ENCODE measurements around the gene KRT85. TPM values are rescaled to one million over a fixed set of nuclear protein-coding genes. Genes with fewer than 3 reads are reported as not detected.

KRT85 gene
- total and polyA plus RNA-seq, 2 donors = 0.24 to 0.59 TPM

DNA sequence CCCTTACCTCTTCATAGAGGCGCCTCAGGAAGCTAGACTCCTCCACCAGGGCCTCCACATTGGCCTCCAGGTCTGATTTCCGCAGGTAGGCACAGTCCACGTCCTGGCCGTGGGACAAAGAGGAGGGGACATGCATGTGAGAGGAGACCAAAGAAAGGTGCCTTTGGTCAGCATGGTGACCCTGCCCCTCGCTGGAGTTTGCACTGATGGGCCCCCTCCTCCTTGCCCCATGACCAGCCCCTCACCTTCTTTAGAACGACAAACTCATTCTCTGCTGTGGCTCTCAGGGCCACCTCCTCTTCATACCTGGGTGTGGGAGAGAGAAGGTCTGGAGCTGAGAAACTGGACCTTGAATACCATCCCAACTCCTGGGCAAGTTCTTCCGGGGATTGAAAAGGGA lies 3.2 kb downstream of the KRT85 start:
- no peaks in the 10 kb centered on the region for H3K36me3 ChIP-seq (ENCODE audit: control insufficient read depth in 2 of 2, insufficient read depth in 2 of 2, low read length in 1 of 2)
- H3K9me3 ChIP-seq (ENCODE audit: control insufficient read depth in 2 of 2, insufficient read depth in 1 of 2, low read length in 1 of 2) = no peaks in the 10 kb centered on the region
- WGBS = 95% methylated on average over 7 of the region's 7 CpGs
- peaks cover 0 to 12% of the 10 kb centered on the region in 2 donors for H3K4me1 ChIP-seq (ENCODE audit: control insufficient read depth in 2 of 2, insufficient read depth in 2 of 2, low read length in 2 of 2)
- H3K27me3 ChIP-seq (ENCODE audit: control insufficient read depth in 2 of 2, insufficient read depth in 1 of 2, low read length in 1 of 2) = peaks cover 0 to 16% of the 10 kb centered on the region in 2 donors
- no peak for DNase-seq (ENCODE audit: low read depth in 6 of 9, low spot score in 9 of 9)
- H3K4me3 ChIP-seq (ENCODE audit: low read length in 2 of 2) = no peak overlapping the region
- H3K27ac ChIP-seq (ENCODE audit: low read depth in 1 of 2, low read length in 1 of 2) = no peak overlapping the region

DNA sequence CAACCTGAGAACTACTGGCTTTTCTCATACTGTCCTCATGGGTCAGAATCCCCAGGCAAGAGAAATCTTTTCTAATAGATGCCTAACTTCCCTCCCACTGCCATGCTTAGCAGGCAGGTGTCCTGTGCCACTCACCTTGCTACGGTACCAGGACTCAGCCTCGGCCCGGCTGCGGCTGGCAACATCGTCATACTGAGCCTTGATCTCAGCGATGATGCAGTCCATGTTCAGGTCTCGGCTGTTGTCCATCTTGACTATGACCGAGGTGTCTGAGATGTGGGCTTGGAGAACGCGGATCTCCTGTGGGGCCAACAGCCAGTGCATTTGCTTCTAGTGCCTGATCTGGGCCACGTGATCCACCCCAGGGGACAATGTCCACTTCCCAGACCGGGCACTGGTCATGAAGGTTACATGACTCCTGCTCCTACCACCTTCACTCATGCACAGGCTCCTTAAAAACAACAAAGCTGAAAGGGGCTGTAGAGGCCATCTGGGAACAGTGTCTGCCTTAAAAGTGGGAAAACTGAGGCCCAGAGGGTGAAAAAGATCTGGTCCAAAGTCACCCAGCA lies 4.1 kb downstream of the KRT85 start:
- Histone ChIP-seq H3K4me1 (ENCODE audit: control insufficient read depth in 2 of 2, insufficient read depth in 2 of 2, low read length in 2 of 2) (peaks cover 0 to 21% of the 10 kb centered on the region in 2 donors), H3K27me3 (ENCODE audit: control insufficient read depth in 2 of 2, insufficient read depth in 1 of 2, low read length in 1 of 2) (peaks cover 0 to 11% of the 10 kb centered on the region in 2 donors), H3K9me3 (ENCODE audit: control insufficient read depth in 2 of 2, insufficient read depth in 1 of 2, low read length in 1 of 2) (no peaks in the 10 kb centered on the region), H3K4me3 (ENCODE audit: low read length in 2 of 2) (no peak overlapping the region), H3K27ac (ENCODE audit: low read depth in 1 of 2, low read length in 1 of 2) (no peak overlapping the region), H3K36me3 (ENCODE audit: control insufficient read depth in 2 of 2, insufficient read depth in 2 of 2, low read length in 1 of 2) (no peaks in the 10 kb centered on the region)
- no peak for DNase-seq (ENCODE audit: low read depth in 6 of 9, low spot score in 9 of 9)
- WGBS = 96% methylated on average over 12 of the region's 12 CpGs

DNA sequence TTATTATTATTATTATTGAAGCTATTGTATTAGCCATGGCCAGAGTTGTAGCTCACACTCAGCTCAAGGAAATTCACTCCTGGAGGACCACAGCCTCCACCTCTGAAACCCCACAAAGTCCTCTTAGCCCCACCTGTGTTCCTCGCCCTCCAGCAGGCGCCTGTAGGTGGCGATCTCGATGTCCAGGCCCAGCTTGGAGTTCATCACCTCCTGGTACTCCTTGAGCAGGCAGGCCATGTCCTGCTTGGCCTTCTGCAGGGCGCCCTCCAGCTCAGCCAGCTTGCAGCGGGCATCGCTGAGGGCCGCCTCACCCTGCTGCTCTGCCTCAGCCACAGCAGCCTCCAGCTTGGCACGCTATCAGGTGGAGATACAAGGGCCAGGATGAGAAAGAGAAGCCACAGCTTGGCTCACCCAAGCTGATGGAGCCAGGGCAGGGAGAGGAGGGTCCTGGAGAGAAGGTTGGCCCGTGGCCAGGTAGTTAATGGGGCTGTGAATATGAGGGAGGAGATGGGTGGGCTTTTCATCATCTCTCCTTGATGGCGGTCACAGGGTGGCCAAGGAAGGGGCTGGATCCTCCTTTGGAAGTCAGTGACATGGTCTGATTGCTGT lies 5.1 kb downstream of the KRT85 start:
- no peak for DNase-seq (ENCODE audit: low read depth in 6 of 9, low spot score in 9 of 9)
- H3K4me1 ChIP-seq (ENCODE audit: control insufficient read depth in 2 of 2, insufficient read depth in 2 of 2, low read length in 2 of 2) = peaks cover 0 to 22% of the 10 kb centered on the region in 2 donors
- H3K9me3 ChIP-seq (ENCODE audit: control insufficient read depth in 2 of 2, insufficient read depth in 1 of 2, low read length in 1 of 2) = no peaks in the 10 kb centered on the region
- H3K27ac ChIP-seq (ENCODE audit: low read depth in 1 of 2, low read length in 1 of 2) = no peak overlapping the region
- no peaks in the 10 kb centered on the region for H3K36me3 ChIP-seq (ENCODE audit: control insufficient read depth in 2 of 2, insufficient read depth in 2 of 2, low read length in 1 of 2)
- WGBS = 94% methylated on average over 11 of the region's 11 CpGs
- H3K4me3 ChIP-seq (ENCODE audit: low read length in 2 of 2) = no peak overlapping the region
- H3K27me3 ChIP-seq (ENCODE audit: control insufficient read depth in 2 of 2, insufficient read depth in 1 of 2, low read length in 1 of 2) = peaks cover 0 to 7% of the 10 kb centered on the region in 2 donors

DNA sequence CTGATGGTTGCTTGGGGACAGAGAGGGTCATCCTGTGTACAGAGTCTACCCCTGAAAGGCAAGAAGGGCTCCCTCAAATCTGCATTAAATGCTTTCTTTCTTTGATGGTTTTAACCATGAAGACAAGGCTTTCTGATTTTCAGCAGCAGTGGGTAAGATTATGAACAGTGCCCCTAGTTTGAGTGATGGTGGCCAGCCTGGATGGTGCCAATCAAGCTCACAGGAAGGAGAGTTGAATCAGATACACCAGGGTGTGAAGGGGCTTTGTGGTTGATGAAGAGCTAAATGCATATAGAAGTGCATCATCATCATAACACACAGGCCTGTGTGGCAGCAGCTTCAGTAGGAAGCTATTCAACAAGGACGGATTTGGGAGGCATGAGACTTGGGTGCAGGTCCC lies 5.7 kb downstream of the KRT85 start:
- H3K27ac ChIP-seq (ENCODE audit: low read depth in 1 of 2, low read length in 1 of 2) = no peak overlapping the region
- no peaks in the 10 kb centered on the region for H3K9me3 ChIP-seq (ENCODE audit: control insufficient read depth in 2 of 2, insufficient read depth in 1 of 2, low read length in 1 of 2)
- H3K4me3 ChIP-seq (ENCODE audit: low read length in 2 of 2) = no peak overlapping the region
- WGBS = 95% methylated on average over 1 of the region's 1 CpG
- H3K27me3 ChIP-seq (ENCODE audit: control insufficient read depth in 2 of 2, insufficient read depth in 1 of 2, low read length in 1 of 2) = peaks cover 0 to 2% of the 10 kb centered on the region in 2 donors
- H3K4me1 ChIP-seq (ENCODE audit: control insufficient read depth in 2 of 2, insufficient read depth in 2 of 2, low read length in 2 of 2) = peaks cover 0 to 22% of the 10 kb centered on the region in 2 donors
- no peak for DNase-seq (ENCODE audit: low read depth in 6 of 9, low spot score in 9 of 9)
- H3K36me3 ChIP-seq (ENCODE audit: control insufficient read depth in 2 of 2, insufficient read depth in 2 of 2, low read length in 1 of 2) = no peaks in the 10 kb centered on the region

DNA sequence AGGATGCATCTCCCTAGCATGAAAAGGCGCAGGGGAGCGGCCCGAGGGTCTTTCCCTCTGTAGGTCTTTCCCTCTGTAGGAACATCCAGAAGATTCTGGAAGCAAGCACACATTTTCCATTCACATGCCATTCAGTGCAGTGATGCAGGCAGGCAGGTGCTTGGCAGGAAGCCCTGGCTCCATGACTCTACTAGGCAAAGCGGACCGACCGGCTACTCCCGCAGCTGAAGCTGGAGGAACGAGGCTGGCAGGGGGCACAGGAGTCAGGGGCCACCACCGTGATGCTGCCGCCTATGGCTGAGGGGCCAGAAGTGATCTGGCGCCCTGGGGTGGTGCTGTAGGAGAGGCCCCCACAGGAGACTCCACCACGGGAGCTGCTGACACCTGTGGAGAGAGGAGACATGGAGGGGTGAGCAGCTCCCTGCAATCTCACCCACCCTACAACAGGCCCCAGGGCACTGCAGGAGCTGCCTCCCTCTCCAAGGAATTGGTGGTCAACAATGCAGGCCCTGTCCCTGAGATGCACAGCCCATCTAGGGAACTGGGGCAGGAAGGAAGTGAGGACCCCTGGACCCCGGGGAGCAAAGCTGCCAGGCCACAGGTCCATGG lies 6.5 kb downstream of the KRT85 start:
- no peak overlapping the region for H3K4me3 ChIP-seq (ENCODE audit: low read length in 2 of 2)

DNA sequence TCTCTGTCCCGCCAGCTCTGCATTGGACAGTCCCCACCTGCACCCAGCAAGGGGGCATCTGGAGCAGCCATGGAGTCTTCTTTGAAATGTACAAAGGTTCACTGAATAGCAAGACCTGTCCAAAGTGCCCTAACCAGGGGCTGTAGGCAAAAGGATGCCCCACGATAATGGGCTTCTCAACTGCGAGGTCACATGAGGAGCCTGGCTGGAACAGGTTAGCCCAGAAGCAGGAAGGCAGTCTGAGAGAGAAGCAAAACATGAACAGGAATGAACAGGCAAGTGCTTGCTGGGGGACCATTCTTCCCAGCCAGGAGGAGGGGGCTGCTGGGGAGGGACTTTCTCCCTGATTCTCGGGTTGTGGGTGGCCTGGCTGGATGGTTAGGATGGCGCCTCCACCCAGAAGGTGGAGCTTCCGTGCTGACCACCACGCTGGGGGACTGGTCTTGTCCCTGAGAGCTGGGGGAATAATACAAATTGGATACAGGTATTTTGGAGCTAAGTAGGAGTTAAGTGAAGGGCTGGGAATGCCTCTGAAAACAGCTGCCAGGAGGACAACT lies 7.1 kb downstream of the KRT85 start:
- H3K27ac ChIP-seq (ENCODE audit: low read depth in 1 of 2, low read length in 1 of 2) = no peak overlapping the region
- H3K4me1 ChIP-seq (ENCODE audit: control insufficient read depth in 2 of 2, insufficient read depth in 2 of 2, low read length in 2 of 2) = peaks cover 0 to 22% of the 10 kb centered on the region in 2 donors
- WGBS = 94% methylated on average over 7 of the region's 7 CpGs
- no peaks in the 10 kb centered on the region for H3K9me3 ChIP-seq (ENCODE audit: control insufficient read depth in 2 of 2, insufficient read depth in 1 of 2, low read length in 1 of 2)
- H3K27me3 ChIP-seq (ENCODE audit: control insufficient read depth in 2 of 2, insufficient read depth in 1 of 2, low read length in 1 of 2) = peaks cover 0 to 2% of the 10 kb centered on the region in 2 donors
- H3K4me3 ChIP-seq (ENCODE audit: low read length in 2 of 2) = no peak overlapping the region
- H3K36me3 ChIP-seq (ENCODE audit: control insufficient read depth in 2 of 2, insufficient read depth in 2 of 2, low read length in 1 of 2) = no peaks in the 10 kb centered on the region
- DNase-seq (ENCODE audit: low read depth in 6 of 9, low spot score in 9 of 9) = no peak

More for the DNA sequence above, 6.5 kb downstream of the KRT85 start:
- Histone ChIP-seq H3K4me1 (ENCODE audit: control insufficient read depth in 2 of 2, insufficient read depth in 2 of 2, low read length in 2 of 2) (peaks cover 0 to 22% of the 10 kb centered on the region in 2 donors), H3K27me3 (ENCODE audit: control insufficient read depth in 2 of 2, insufficient read depth in 1 of 2, low read length in 1 of 2) (peaks cover 0 to 2% of the 10 kb centered on the region in 2 donors), H3K27ac (ENCODE audit: low read depth in 1 of 2, low read length in 1 of 2) (no peak overlapping the region), H3K36me3 (ENCODE audit: control insufficient read depth in 2 of 2, insufficient read depth in 2 of 2, low read length in 1 of 2) (no peaks in the 10 kb centered on the region), H3K9me3 (ENCODE audit: control insufficient read depth in 2 of 2, insufficient read depth in 1 of 2, low read length in 1 of 2) (no peaks in the 10 kb centered on the region)
- DNase-seq (ENCODE audit: low read depth in 6 of 9, low spot score in 9 of 9) = peak in 1 of 9 donors; percentile 10
- WGBS = 90% methylated on average over 13 of the region's 13 CpGs

DNA sequence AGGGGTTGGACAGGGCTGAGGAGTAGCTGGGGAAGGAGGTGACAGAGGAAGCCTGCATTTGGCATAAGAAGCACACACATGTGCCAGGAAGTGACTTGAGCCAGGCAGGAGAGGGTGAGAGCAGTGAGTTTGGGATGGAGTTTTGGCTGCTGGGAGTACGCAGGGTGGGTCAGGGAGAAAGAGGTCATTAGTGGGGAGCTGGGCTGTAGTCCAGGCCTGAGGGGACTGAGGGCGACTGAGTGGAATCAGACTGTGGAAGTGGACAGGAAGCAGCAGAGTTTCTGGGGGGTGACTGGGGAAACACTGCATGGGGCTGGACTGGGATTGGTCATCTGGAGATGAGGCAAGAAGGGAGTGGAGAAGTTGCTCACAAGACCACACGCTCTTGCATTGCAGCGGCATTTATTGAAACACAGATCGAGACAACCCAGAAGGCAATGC lies 7.6 kb downstream of the KRT85 start:
- Histone ChIP-seq H3K4me3 (ENCODE audit: low read length in 2 of 2) (no peak overlapping the region), H3K36me3 (ENCODE audit: control insufficient read depth in 2 of 2, insufficient read depth in 2 of 2, low read length in 1 of 2) (no peaks in the 10 kb centered on the region), H3K27ac (ENCODE audit: low read depth in 1 of 2, low read length in 1 of 2) (no peak overlapping the region), H3K4me1 (ENCODE audit: control insufficient read depth in 2 of 2, insufficient read depth in 2 of 2, low read length in 2 of 2) (peaks cover 0 to 22% of the 10 kb centered on the region in 2 donors), H3K27me3 (ENCODE audit: control insufficient read depth in 2 of 2, insufficient read depth in 1 of 2, low read length in 1 of 2) (no peaks in the 10 kb centered on the region), H3K9me3 (ENCODE audit: control insufficient read depth in 2 of 2, insufficient read depth in 1 of 2, low read length in 1 of 2) (no peaks in the 10 kb centered on the region)
- DNase-seq (ENCODE audit: low read depth in 6 of 9, low spot score in 9 of 9) = no peak
- WGBS = 95% methylated on average over 5 of the region's 5 CpGs

DNA sequence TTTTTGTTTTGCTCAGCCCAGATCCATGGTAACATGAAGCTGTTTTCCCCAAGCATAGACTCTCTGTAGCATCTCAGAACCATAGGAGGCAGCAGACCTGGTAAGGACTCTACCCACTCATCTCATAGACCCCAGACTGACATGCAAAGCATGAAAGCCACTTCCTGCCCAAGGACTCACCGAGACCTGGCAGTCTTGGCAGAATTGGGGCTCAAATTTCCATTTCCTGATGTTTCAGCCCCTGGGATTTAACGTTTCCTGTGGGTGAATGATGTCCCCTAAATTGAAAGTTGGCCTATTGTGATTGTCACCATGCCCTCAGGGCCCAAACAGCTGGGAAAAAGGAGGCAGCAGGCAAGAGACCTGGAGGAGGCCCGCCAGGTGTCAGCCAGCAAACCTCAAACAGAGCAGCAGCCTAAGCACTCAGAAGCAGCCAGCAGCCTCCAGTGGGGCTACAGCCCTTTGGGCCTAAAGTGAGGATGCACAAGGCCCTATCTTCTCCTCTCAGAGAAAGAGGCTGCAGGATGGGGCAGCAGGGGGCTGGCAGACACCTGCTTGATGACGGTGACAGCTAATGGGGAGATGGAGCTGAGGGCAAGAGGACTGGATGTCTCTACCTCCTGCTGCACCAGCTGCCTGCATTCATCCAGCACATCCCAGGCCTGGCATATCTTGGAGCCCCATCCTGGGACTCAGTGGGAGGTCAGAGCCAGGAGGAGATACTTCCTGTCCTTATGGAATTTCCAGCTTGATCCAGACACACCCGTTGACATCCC lies 8.5 kb downstream of the KRT85 start:
- H3K27ac ChIP-seq (ENCODE audit: low read depth in 1 of 2, low read length in 1 of 2) = peak overlapping the region in 1 of 2 donors; percentile 19
- DNase-seq (ENCODE audit: low read depth in 6 of 9, low spot score in 9 of 9) = peak in 2 of 9 donors; percentile 31 to 61
- 48% methylated on average over 5 of the region's 5 CpGs for WGBS
- H3K9me3 ChIP-seq (ENCODE audit: control insufficient read depth in 2 of 2, insufficient read depth in 1 of 2, low read length in 1 of 2) = no peaks in the 10 kb centered on the region
- H3K4me3 ChIP-seq (ENCODE audit: low read length in 2 of 2) = no peak overlapping the region
- no peaks in the 10 kb centered on the region for H3K36me3 ChIP-seq (ENCODE audit: control insufficient read depth in 2 of 2, insufficient read depth in 2 of 2, low read length in 1 of 2)
- H3K27me3 ChIP-seq (ENCODE audit: control insufficient read depth in 2 of 2, insufficient read depth in 1 of 2, low read length in 1 of 2) = peaks cover 0 to 1% of the 10 kb centered on the region in 2 donors
- H3K4me1 ChIP-seq (ENCODE audit: control insufficient read depth in 2 of 2, insufficient read depth in 2 of 2, low read length in 2 of 2) = peaks cover 0 to 22% of the 10 kb centered on the region in 2 donors

Measured in thymus (tissue), 11 donors.